ENCODE measurements around the gene SOX10. TPM values are rescaled to one million over a fixed set of nuclear protein-coding genes. Genes with fewer than 3 reads are reported as not detected.

The SOX10 gene
- total and polyA plus RNA-seq, 10 donors: 0.09 to 1.8 (median 0.21) TPM; not detected in 4

GRCh38 chr22:37989146-37990045 is 5.0 kb upstream of the SOX10 start:
- peaks cover 0 to 19% (median 0%) of the 10 kb centered on the region in 6 donors for H3K36me3 ChIP-seq

GRCh38 chr22:37986371-37986770 is 2.0 kb upstream of the SOX10 start:
- DNase-seq: no peak
- intact Hi-C loops (cut with DNase I; ENCODE audit: low total_unique reads): no loop called here
- H3K27ac ChIP-seq: no peak overlapping the region

More at GRCh38 chr22:37989146-37990045, 5.0 kb upstream of the SOX10 start:
- no peak overlapping the region for H3K4me3 ChIP-seq
- no peak for DNase-seq
- no peaks in the 10 kb centered on the region for H3K9me3 ChIP-seq
- H3K27me3 ChIP-seq (replicated peaks in 1 of 7): no peaks in the 10 kb centered on the region
- TF ChIP-seq POLR2AphosphoS5 (IDR thresholded peaks at IDR 0.05) (no peak), POLR2A (IDR thresholded peaks at IDR 0.05) (no peak), CTCF (IDR thresholded peaks at IDR 0.05 in 8 of 11, conservative IDR thresholded peaks at IDR 0.05 in 3 of 11) (no peak)
- peaks cover 0 to 10% (median 0%) of the 10 kb centered on the region in 6 donors for H3K4me1 ChIP-seq
- intact Hi-C loops (cut with DNase I; ENCODE audit: low total_unique reads): no loop called here
- WGBS, 5 donors: 88 to 95% (median 92%) methylated on average over 14 of the region's 14 CpGs
- H3K27ac ChIP-seq: no peak overlapping the region

GRCh38 chr22:37985751-37986281 is 1.5 kb upstream of the SOX10 start:
- Histone ChIP-seq H3K4me3 (no peak overlapping the region), H3K27me3 (replicated peaks in 1 of 7) (no peaks in the 10 kb centered on the region), H3K27ac (no peak overlapping the region), H3K36me3 (peaks cover 0 to 24% (median 0%) of the 10 kb centered on the region in 6 donors), H3K4me1 (no peaks in the 10 kb centered on the region), H3K9me3 (no peaks in the 10 kb centered on the region)
- intact Hi-C loops (cut with DNase I; ENCODE audit: low total_unique reads): no loop called here
- 84 to 94% (median 89%) methylated on average over 27 of the region's 27 CpGs for WGBS, 5 donors
- DNase-seq: no peak
- TF ChIP-seq CTCF (IDR thresholded peaks at IDR 0.05 in 8 of 11, conservative IDR thresholded peaks at IDR 0.05 in 3 of 11) (no peak), POLR2A (IDR thresholded peaks at IDR 0.05) (no peak), POLR2AphosphoS5 (IDR thresholded peaks at IDR 0.05) (no peak)

More at GRCh38 chr22:37986371-37986770, 2.0 kb upstream of the SOX10 start:
- no peak for TF ChIP-seq CTCF (IDR thresholded peaks at IDR 0.05 in 8 of 11, conservative IDR thresholded peaks at IDR 0.05 in 3 of 11)
- Histone ChIP-seq H3K4me3 (no peak overlapping the region), H3K27me3 (replicated peaks in 1 of 7) (no peaks in the 10 kb centered on the region), H3K4me1 (no peaks in the 10 kb centered on the region), H3K9me3 (no peaks in the 10 kb centered on the region), H3K36me3 (peaks cover 0 to 23% (median 0%) of the 10 kb centered on the region in 6 donors)
- WGBS, 5 donors: 54 to 71% (median 68%) methylated on average over 4 to 7 of the region's 7 CpGs

GRCh38 chr22:37985050-37985585 is 763 bp upstream of the SOX10 start:
- intact Hi-C loops (cut with DNase I; ENCODE audit: low total_unique reads): no loop called here
- H3K4me3 ChIP-seq: no peak overlapping the region
- H3K36me3 ChIP-seq: peaks cover 0 to 31% (median 0%) of the 10 kb centered on the region in 6 donors
- H3K9me3 ChIP-seq: no peaks in the 10 kb centered on the region
- TF ChIP-seq CTCF (IDR thresholded peaks at IDR 0.05 in 8 of 11, conservative IDR thresholded peaks at IDR 0.05 in 3 of 11) (no peak), POLR2A (IDR thresholded peaks at IDR 0.05) (no peak), POLR2AphosphoS5 (IDR thresholded peaks at IDR 0.05) (no peak)
- 84 to 93% (median 87%) methylated on average over 9 of the region's 9 CpGs for WGBS, 5 donors
- H3K4me1 ChIP-seq: no peaks in the 10 kb centered on the region
- DNase-seq: no peak
- H3K27me3 ChIP-seq (replicated peaks in 1 of 7): no peaks in the 10 kb centered on the region
- H3K27ac ChIP-seq: no peak overlapping the region

All from spleen (tissue), 11 donors.